Gastrocnemius medialis (tissue), 4 donors: ENCODE results near the gene EIF2S1. TPM values are rescaled to one million over a fixed set of nuclear protein-coding genes. Genes with fewer than 3 reads are reported as not detected.

Experiments used
- ATAC-seq, 2 donors: fragments of 150-250 bp; one replicate each; pipeline ENCODE4 v1.9.1; 2016
- DNase-seq, 2 donors: peaks; one replicate each; pipeline ENCODE4 v3.0.0-alpha.2; 2019
- H3K27ac ChIP-seq, 4 donors: fragments of 200-600 bp; sonication (generic); 1 replicate in 1 of 4; 2 replicates in 3 of 4; pipeline ENCODE4 v1.5.1; 2016 to 2018; ENCODE audit warnings: mild to moderate bottlenecking in 2 of 4, moderate library complexity in 1 of 4
- H3K27me3 ChIP-seq, 3 donors: fragments of 200-600 bp; sonication (generic) in 2 of 3; 1 replicate in 1 of 3; 2 replicates in 2 of 3; pipeline versions ENCODE4 v1.5.1 to v1.6.0; 2016 to 2019; ENCODE audit warnings: mild to moderate bottlenecking in 1 of 3, moderate library complexity in 1 of 3
- H3K36me3 ChIP-seq, 2 donors: fragments of 200-600 bp; sonication (generic) in 1 of 2; one replicate each; pipeline ENCODE4 v1.5.1; 2017 to 2018
- H3K4me1 ChIP-seq, 2 donors: fragments of 200-600 bp; sonication (generic) in 1 of 2; one replicate each; pipeline ENCODE4 v1.5.1; 2016 to 2017; ENCODE audit warnings: mild to moderate bottlenecking in 2 of 2
- H3K4me3 ChIP-seq, 4 donors: fragments of 200-600 bp; sonication (generic) in 3 of 4; 1 replicate in 1 of 4; 2 replicates in 3 of 4; pipeline ENCODE4 v1.5.1; 2016 to 2019; ENCODE audit warnings: mild to moderate bottlenecking in 2 of 4
- H3K9me3 ChIP-seq, 3 donors: fragments of 200-600 bp; sonication (generic) in 2 of 3; 1 replicate in 1 of 3; 2 replicates in 2 of 3; pipeline ENCODE4 v1.5.1; 2016 to 2019
- CTCF ChIP-seq, 5 experiments: fragments of 450-650 bp in 3 of 5; fragments of 200-600 bp in 2 of 5; sonication (generic) in 2 of 5; IDR thresholded peaks in 4 of 5; conservative IDR thresholded peaks in 1 of 5; 1 replicate in 4 of 5; 2 replicates in 1 of 5; pipeline ENCODE4 v1.5.1; 2016 to 2019; ENCODE audit warnings: antibody characterized with exemption in 5 of 5, mild to moderate bottlenecking in 3 of 5, moderate library complexity in 3 of 5
- POLR2A ChIP-seq, 2 donors: fragments of 450-650 bp; IDR thresholded peaks; one replicate each; pipeline ENCODE4 v1.6.1; 2017; ENCODE audit warnings: antibody characterized with exemption in 2 of 2, mild to moderate bottlenecking in 2 of 2, moderate library complexity in 2 of 2
- in situ Hi-C, 4 donors: fragments of 200-750 bp; cut with MboI; loops; one replicate each; pipeline versions ENCODE4 v1.15.0 to v1.8.0; 2017; ENCODE audit warnings: low sequenced_read_pairs in 4 of 4
- intact Hi-C: fragments of 100-400 bp; cut with DNase I; formaldehyde crosslinking; loops from one replicate; pipeline ENCODE4 v1.15.1; 2023; ENCODE audit warnings: low total_unique reads
- total RNA-seq, 4 donors: library from RNA; depleted of rRNA; stranded (reverse); fragments of >200 nt; gene quantifications; one replicate each; pipeline versions ENCODE4 v1.1.0 to v1.2.3, GENCODE V29; 2016

The EIF2S1 gene
- total RNA-seq, 4 donors from 2014 or later = 87.7 to 164 (median 129) TPM

- Histone ChIP-seq H3K27me3 (peaks cover 0 to 8% (median 3%) of the 10 kb centered on the region in 3 donors), H3K4me3 (peak overlapping the region in 2 of 4 donors; percentile 11 to 23), H3K27ac (no peak overlapping the region), H3K4me1 (no peaks in the 10 kb centered on the region), H3K36me3 (no peaks in the 10 kb centered on the region), H3K9me3 (no peaks in the 10 kb centered on the region)
- intact Hi-C loops = loop anchor here (5.0 to 10.0 kb wide), 3 partner anchors 61 to 276 kb away; partner anchors contain the start of genes RDH12 and TMEM229B
- TF ChIP-seq POLR2A (IDR thresholded peaks at IDR 0.05) (no peak), CTCF (IDR thresholded peaks at IDR 0.05 in 4 of 5, conservative IDR thresholded peaks at IDR 0.05 in 1 of 5) (no peak)
- ATAC-seq = no peak
- in situ Hi-C loops = loop anchor here (5.0 to 25.0 kb wide), 5 partner anchors 139 to 286 kb away; partner anchors contain the start of gene RDH12 (in 3 of the 4)
- no peak for DNase-seq
Measured at GRCh38 chr14:67426161-67426560, 66.0 kb downstream of the EIF2S1 start.

GRCh38 chr14:67426983-67427606, 67.0 kb downstream of the EIF2S1 start:
- Histone ChIP-seq H3K36me3 (no peaks in the 10 kb centered on the region), H3K9me3 (no peaks in the 10 kb centered on the region), H3K27me3 (peaks cover 0 to 8% (median 3%) of the 10 kb centered on the region in 3 donors), H3K4me1 (peaks cover 4 to 7% of the 10 kb centered on the region in 2 donors), H3K27ac (no peak overlapping the region), H3K4me3 (no peak overlapping the region)
- ATAC-seq (peak; percentile 80 to 90), DNase-seq (peak; percentile 56 to 64)
- TF ChIP-seq CTCF (IDR thresholded peaks at IDR 0.05 in 4 of 5, conservative IDR thresholded peaks at IDR 0.05 in 1 of 5) (peak; percentile 67 to 84 (median 81)), POLR2A (IDR thresholded peaks at IDR 0.05) (no peak)
- intact Hi-C loops (loop anchor here (1.0 to 10.0 kb wide), 4 partner anchors 60 to 275 kb away; partner anchors contain the start of genes RDH12 and TMEM229B), in situ Hi-C loops (loop anchor here (5.0 to 25.0 kb wide), 5 partner anchors 138 to 285 kb away; partner anchors contain the start of gene RDH12 (in 3 of the 4))

- no peaks in the 10 kb centered on the region for H3K9me3 ChIP-seq
- peaks cover 0 to 8% (median 3%) of the 10 kb centered on the region in 3 donors for H3K27me3 ChIP-seq
- ATAC-seq (no peak), DNase-seq (no peak)
- H3K36me3 ChIP-seq = no peaks in the 10 kb centered on the region
- TF ChIP-seq CTCF (IDR thresholded peaks at IDR 0.05 in 4 of 5, conservative IDR thresholded peaks at IDR 0.05 in 1 of 5) (no peak), POLR2A (IDR thresholded peaks at IDR 0.05) (no peak)
- H3K27ac ChIP-seq = no peak overlapping the region
- in situ Hi-C loops (loop anchor here (5.0 to 25.0 kb wide), 5 partner anchors 136 to 284 kb away; partner anchors contain the start of gene RDH12 (in 3 of the 4)), intact Hi-C loops (loop anchor here (5.0 to 10.0 kb wide), 3 partner anchors 59 to 274 kb away; partner anchors contain the start of genes RDH12 and TMEM229B)
- H3K4me1 ChIP-seq = peaks cover 12% of the 10 kb centered on the region in 2 donors
- no peak overlapping the region for H3K4me3 ChIP-seq
Measured at GRCh38 chr14:67428501-67429031, 68.4 kb downstream of the EIF2S1 start.

- H3K27me3 ChIP-seq = peaks cover 0 to 8% (median 3%) of the 10 kb centered on the region in 3 donors
- peaks cover 12% of the 10 kb centered on the region in 2 donors for H3K4me1 ChIP-seq
- DNase-seq (no peak), ATAC-seq (no peak)
- TF ChIP-seq CTCF (IDR thresholded peaks at IDR 0.05 in 4 of 5, conservative IDR thresholded peaks at IDR 0.05 in 1 of 5) (no peak), POLR2A (IDR thresholded peaks at IDR 0.05) (no peak)
- no peak overlapping the region for H3K4me3 ChIP-seq
- H3K27ac ChIP-seq = no peak overlapping the region
- no peaks in the 10 kb centered on the region for H3K36me3 ChIP-seq
- intact Hi-C loops = loop anchor here (5.0 to 10.0 kb wide), 3 partner anchors 58 to 273 kb away; partner anchors contain the start of genes RDH12 and TMEM229B
- H3K9me3 ChIP-seq = no peaks in the 10 kb centered on the region
- in situ Hi-C loops = loop anchor here (5.0 to 25.0 kb wide), 5 partner anchors 135 to 283 kb away; partner anchors contain the start of gene RDH12 (in 3 of the 4)
Measured at GRCh38 chr14:67429510-67430205, 69.5 kb downstream of the EIF2S1 start.
